ENCODE measurements around the gene CRACDL.

CRACDL gene

GRCh38 chr2:98886066-98886554, 49.9 kb downstream of the CRACDL start:
- no peak overlapping the region for H3K4me3 ChIP-seq (ENCODE audit: low read depth, low read length)
- TF ChIP-seq CTCF (IDR thresholded peaks at IDR 0.05; ENCODE audit: control insufficient read depth, extremely low read depth, insufficient read depth): no peak
- DNase-seq (ENCODE audit: low read depth): no peak

DNA sequence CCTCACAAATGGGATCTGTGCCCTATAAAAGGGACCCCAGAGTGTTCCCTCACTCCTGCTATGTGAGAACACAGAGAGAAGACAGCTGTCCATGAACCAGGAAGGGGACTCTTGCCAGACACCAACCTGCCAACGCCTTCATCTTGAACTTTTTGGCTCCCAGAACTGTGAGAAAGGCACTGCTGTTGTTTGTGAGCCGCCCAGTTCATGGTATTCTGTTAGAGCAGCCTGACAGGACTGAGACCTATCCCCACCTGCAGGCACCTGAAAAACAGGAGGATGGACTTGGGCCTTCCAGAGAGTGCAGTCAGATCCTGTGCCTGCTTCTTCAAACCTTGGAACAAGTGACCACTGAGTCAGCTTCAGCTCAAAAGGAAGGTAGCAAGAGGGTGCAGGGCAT, 51.4 kb downstream of the CRACDL start:
- no peak overlapping the region for H3K4me3 ChIP-seq (ENCODE audit: low read depth, low read length)
- TF ChIP-seq CTCF (IDR thresholded peaks at IDR 0.05; ENCODE audit: control insufficient read depth, extremely low read depth, insufficient read depth): no peak
- DNase-seq (ENCODE audit: low read depth): no peak

DNA sequence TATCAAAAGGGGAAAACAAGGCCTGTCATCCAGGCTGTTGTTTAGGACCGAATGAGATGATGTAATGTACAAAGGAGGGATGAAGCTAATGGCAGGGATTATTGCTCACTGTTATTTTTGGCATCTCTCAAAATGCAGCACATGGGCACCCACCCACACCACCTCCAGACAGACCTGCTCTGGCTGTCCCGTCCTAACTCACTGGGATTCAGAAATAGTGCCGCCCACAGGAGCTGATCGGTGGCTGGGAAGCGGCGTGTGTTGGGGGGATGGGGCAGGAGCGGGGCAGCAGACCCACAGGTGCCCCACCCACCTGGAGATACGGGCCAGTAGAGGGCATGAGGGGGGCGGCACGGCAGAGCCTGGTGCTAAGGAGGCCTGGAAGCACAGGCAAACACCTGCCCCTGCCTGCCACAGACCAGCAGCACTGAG, 52.2 kb downstream of the CRACDL start:
- TF ChIP-seq CTCF (IDR thresholded peaks at IDR 0.05; ENCODE audit: control insufficient read depth, extremely low read depth, insufficient read depth): no peak
- no peak overlapping the region for H3K4me3 ChIP-seq (ENCODE audit: low read depth, low read length)
- no peak for DNase-seq (ENCODE audit: low read depth)

DNA sequence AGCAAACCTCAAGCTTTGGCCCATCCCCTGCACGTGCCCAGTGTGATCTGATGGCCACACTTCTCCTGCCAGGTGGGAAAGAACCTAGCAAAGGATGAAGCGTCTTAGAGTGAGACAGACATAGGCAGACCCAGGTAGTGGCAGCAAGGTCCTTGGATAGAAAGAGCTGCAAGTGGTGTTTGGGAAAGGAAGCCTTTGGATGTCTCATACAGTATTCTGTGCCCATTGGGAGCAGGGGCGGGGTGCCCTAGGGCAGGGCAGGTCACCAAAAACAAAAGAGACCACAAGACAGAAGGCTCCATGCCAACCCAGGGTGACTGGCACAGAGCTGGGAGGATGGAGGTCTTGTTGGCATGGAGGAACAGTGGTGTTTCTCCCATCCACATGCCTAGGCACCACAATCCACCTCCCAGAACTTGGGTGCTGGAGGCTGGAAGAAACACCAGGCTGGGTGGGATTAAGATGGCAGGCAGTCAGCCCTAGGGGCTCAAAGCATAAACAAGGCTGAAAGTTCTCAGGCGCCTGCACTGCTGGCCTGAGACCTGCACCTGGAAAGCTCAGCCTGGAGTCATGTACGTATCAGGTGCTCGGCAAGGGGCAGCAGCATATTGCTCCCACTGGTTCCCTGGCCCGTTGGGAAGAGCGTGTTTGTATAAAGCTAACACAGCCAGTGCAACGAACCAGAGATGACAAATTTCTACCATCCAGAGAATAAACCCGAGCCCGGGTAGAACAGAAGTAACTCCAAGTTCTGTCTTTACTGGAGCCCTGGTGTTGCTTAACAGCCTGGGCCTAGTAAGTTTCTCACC, 52.9 kb downstream of the CRACDL start:
- DNase-seq (ENCODE audit: low read depth): no peak
- no peak for TF ChIP-seq CTCF (IDR thresholded peaks at IDR 0.05; ENCODE audit: control insufficient read depth, extremely low read depth, insufficient read depth)
- H3K4me3 ChIP-seq (ENCODE audit: low read depth, low read length): no peak overlapping the region

DNA sequence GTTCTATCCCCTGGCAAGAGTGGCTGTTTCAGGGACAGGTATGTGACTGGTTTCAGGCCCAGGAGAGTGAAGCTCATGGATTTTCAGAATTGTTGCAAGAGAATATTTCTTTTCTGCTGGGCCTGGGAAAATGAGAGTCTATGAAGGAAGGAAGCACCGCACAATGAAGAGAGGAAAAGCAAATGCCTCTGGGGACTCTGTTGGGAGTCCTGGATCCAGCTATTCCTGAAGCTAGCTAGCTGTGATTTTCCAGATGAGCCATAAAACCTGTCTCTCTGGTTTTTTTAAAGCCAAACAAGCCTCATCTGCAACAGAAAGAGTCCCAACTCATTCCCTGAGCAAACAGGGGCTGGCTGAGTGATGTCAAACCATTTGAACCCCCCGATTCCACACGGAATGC, 53.7 kb downstream of the CRACDL start:
- TF ChIP-seq CTCF (IDR thresholded peaks at IDR 0.05; ENCODE audit: control insufficient read depth, extremely low read depth, insufficient read depth): no peak
- no peak for DNase-seq (ENCODE audit: low read depth)
- no peak overlapping the region for H3K4me3 ChIP-seq (ENCODE audit: low read depth, low read length)

DNA sequence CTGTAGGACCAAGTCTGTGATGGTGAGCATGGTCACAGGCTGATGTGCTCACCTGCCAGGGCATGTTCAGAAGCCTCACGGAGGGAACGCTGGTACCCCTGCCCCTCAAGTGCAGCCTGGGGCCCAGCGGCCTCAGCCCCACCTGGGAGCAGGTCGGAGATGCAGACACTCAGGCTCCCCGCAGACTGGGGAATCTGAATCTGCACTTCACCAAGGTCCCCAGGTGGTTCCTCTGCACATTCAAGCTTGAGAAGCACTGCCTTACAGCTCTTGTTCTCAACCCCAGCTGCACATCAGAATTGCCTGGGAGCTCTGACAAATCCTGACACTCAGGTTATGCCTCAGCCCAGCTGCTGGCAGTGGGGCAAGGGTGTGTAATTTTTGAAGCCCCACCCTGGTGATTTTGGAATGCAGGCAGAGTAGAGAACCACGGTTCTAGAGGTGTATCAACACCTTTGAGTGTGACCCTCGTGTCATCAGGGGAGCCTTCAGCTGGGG, 54.8 kb downstream of the CRACDL start:
- TF ChIP-seq CTCF (IDR thresholded peaks at IDR 0.05; ENCODE audit: control insufficient read depth, extremely low read depth, insufficient read depth): no peak
- DNase-seq (ENCODE audit: low read depth): no peak
- no peak overlapping the region for H3K4me3 ChIP-seq (ENCODE audit: low read depth, low read length)

Measured in LNCaP clone FGC (cell line).